K562 treated with DMSO at 1 percent for 48 hours (cell line): Measurements from ENCODE around the gene CCDC73. TPM values are rescaled to one million over a fixed set of nuclear protein-coding genes. Genes with fewer than 3 reads are reported as not detected.

Source experiments
- total RNA-seq: library from RNA; unstranded; fragments of 300-600 nt; gene quantifications from 2 replicates; pipeline ENCODE4 v1.2.3, GENCODE V29; 2022; ENCODE audit warnings: low replicate concordance; ENCODE audit errors: extremely low read depth

Gene CCDC73
- not detected in 2 replicates for total RNA-seq

DNA sequence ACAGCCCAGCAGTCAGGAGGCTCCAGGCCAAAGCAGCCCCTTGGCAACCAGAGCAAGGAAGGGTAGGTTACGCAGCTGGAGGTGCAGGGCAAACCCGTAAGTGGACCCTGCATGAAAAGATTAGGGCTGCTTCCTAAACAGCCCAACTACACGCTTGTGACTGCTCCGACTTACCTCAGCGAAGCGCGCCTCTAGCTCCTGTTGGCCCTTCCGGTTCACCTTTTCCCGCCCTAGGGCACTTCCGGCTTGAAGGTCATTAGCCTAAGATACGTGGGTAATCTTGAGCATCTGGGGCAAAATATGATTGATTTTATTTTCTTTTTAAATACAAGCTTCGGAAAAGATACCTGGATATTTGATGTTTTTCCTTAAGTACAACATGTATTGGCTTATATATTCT lies at the start of gene CCDC73:
TSS of gene CCDC73 (minus strand) at position 224 of the 400 bp plus-strand sequence. CDS start 34,419 bp downstream, outside the sequence.

DNA sequence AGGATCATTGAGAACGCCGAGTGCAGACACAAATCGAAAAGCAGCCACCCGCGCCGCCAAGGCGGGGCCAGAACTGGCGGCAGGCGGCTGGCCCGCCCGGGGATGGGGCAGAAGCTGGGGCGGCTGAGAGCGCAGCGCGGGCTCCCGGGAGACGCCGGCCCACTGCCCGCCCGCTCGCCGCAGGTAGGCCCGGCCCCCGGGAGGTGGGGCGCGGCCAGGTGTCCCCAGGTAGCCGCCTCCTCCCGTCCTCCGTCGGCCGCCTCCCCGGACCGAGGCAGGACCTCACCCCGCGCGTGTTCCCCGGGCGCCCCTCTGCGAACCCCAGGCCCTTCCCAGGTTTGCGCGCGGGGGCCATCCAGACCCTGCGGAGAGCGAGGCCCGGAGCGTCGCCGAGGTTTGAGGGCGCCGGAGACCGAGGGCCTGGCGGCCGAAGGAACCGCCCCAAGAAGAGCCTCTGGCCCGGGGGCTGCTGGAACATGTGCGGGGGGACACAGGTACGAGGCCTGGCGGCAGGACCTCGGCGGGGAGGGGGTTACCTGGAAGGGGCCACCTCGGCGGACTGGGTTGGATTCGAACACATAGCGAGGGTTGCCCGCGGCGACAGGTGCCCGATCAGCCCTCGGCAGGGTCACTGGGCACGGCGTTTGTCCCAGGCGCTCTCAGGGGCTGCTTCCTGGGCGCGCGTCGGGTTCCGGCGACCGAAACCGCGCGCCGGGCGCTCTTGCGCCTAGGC lies 35.4 kb upstream of the CCDC73 start, which contains the start of gene PRRG4:
TSS of gene PRRG4 (plus strand) at position 248 of the 733 bp plus-strand sequence. CDS start 603 bp downstream, outside the sequence.

DNA sequence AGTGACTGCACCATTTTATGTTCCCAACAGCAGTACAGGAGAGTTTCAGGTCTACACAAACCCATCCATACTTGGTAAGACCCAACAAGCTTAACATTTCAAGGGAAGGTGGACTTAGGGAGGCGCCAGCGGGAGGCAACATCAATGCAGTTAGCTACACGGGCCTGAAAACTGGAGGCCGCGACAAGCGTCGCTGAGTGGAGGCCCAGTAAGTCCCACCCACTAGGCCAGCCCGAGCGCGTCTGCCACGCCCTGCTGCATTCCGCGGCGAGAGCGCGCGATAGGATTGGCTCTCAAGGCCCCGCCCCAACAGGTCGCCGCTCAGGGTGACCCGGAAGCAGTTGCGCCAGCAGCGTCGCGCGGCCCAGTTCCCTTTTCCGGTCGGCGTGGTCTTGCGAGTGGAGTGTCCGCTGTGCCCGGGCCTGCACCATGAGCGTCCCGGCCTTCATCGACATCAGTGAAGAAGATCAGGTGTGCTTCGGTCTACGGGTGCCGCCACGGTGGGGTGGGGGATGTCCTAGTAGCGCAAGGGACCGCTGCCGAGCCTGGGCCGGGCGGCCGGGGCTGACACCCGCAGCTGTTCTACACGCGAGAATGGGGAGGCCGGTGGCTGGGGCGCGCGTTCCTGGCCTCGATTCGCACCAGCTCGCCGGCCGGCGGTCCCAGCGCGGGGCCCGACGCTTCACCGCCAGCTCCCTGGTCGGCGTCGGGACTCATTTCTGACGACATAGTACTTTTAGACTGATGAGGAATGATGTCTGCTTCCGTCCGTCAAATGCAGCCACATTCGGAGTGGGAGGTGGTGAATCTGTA lies 210.8 kb downstream of the CCDC73 start, which contains the start of gene EIF3M:
TSS of gene EIF3M (plus strand) at position 373 of the 813 bp plus-strand sequence. CDS start at position 430, 57 bp downstream.

Other genes with a start within 250 kb of the CCDC73 start
- not detected in 2 replicates for gene EIF3M, start 210.8 kb downstream of the CCDC73 start, total RNA-seq
- gene PRRG4, start 35.3 kb upstream of the CCDC73 start, total RNA-seq: not detected in 2 replicates
- not detected in 2 replicates for gene QSER1, start 98.1 kb upstream of the CCDC73 start, total RNA-seq
- not detected in 2 replicates for gene DEPDC7, start 221.2 kb upstream of the CCDC73 start, total RNA-seq
- not detected in 2 replicates for gene TCP11L1, start 244.9 kb upstream of the CCDC73 start, total RNA-seq